HG02885 (cell line): ENCODE data around the gene ABHD11.
"Not testable (repeated sequence)": the region's sequence is repeated elsewhere in the genome, so short reads cannot be mapped to it uniquely, and the experiment has no call there.

ENCODE experiments used
- ATAC-seq: cut with Tn5 transposase; IDR thresholded peaks from one replicate; pipeline ENCODE4 v1.9.1; 2021; ENCODE audit warnings: mild to moderate bottlenecking; ENCODE audit not compliant: unreplicated experiment, poor library complexity

ABHD11 gene

GRCh38 chr7:73722182-73722581 is 16.4 kb downstream of the ABHD11 start:
- ATAC-seq: not testable (repeated sequence)

DNA sequence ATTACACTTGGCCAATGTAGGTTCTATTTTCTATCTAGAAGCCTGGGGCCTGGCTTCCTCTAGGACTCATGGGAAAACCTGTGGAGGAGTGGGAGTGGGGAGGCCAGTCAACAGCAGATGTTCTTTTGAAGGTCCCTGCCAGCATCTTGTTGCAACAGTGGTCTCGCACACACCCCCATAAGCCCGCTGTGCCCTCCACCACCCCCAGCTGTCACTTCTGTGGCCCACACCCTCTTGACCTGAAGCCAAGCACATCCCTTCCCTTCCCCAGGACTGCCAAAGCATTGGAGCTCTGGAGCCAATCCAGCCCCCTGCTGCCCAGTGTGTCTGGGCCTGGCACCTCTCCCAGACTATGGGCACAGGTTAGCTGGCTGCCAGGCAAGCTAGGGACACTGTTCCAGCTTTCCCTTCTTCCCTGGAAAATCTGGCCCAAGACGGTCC is 17.2 kb downstream of the ABHD11 start:
- ATAC-seq: no peak

GRCh38 chr7:73720443-73720842 is 18.2 kb downstream of the ABHD11 start:
- not testable (repeated sequence) for ATAC-seq

- no peak for ATAC-seq
Observed at GRCh38 chr7:73719806-73720169, 18.8 kb downstream of the ABHD11 start.

DNA sequence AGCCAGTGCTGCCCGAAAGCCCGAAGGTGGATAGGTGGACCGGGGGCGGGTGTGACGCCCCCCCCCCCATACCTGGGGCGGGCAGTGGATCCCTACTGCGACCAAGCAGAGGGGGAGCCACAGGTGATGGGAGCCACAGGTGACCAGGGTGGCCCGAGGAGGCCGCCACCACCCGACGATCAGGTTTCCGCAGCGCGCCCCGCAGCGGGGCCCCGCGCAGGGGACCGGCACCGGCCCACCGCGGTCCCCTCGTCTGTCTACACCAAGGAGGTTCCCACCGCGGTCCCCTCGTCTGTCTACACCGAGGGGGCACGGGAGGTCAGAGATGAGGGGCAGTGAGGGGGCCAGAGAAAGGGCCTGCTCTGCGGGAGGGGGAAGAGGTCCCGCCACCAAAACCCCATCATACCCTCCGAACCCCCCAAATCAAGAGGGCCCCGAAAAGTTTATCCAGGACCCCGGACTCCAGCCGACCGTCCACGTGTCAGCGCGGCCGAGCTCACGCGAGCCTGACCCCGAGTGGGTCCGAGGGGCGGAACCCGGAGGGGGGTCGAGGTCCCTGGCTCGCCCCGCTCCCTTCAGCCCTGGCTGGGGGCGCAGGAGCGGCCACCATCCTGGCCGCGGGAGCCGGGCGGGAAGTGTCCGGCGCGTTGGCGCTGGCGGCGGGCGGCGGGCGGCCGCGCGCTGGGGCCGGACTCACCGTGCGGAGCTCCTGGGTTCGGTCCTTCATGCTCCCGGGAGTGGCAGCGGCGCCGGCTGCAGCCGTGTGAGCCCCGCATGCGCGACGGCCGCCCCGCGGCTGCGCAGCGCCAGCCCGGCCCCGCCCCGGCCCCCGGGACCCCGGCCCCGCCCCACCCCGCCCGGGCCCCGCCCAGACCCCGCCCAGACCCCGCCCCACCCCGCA is 19.4 kb downstream of the ABHD11 start, which contains the start of gene STX1A:
Gene STX1A (minus strand): TSS at position 765 of the 901 bp plus-strand sequence. CDS start 38 bp downstream, at position 727.
- peak; percentile 75 for ATAC-seq

GRCh38 chr7:73718438-73718881 is 20.1 kb downstream of the ABHD11 start:
- no peak for ATAC-seq

GRCh38 chr7:73717991-73718405 is 20.6 kb downstream of the ABHD11 start:
- no peak for ATAC-seq

DNA sequence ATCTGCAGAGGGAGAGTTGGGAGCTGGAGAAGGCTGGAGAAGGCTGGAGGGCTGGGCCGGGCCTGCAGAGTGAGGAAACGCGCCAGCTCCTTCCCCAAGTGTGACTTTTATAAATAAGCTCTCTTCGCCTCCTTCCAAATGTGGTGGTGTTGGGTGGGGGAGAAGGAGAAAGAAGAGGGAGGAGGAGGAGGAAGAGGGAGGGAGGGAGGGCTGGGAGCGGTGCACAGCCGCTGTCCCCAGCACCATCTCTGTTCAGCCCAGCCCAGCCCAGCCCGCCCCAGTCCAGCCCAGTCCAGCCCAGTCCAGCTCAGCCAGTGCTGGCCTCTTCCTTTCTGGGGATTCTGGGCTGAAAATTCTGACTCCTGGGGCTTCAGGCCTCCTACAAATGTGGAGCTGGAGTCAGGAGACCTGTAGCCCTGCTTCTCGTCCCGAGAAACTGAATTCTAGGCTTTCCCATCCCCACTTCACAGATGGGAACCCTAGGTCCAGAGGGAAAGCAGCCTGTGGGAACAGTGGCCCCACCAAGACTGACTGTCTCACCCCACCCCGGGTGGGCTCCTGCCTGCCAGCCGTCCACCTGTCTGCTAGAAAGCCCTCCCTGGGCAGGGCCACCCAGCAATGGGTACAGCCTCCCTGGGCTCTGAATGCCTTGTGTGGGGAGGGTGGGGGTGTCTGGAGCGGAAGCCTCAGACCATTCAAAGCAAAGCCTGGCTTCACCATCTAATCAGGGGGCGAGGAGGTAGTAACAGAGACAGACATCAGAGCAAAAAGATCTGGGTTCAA is 21.4 kb downstream of the ABHD11 start:
- no peak for ATAC-seq

DNA sequence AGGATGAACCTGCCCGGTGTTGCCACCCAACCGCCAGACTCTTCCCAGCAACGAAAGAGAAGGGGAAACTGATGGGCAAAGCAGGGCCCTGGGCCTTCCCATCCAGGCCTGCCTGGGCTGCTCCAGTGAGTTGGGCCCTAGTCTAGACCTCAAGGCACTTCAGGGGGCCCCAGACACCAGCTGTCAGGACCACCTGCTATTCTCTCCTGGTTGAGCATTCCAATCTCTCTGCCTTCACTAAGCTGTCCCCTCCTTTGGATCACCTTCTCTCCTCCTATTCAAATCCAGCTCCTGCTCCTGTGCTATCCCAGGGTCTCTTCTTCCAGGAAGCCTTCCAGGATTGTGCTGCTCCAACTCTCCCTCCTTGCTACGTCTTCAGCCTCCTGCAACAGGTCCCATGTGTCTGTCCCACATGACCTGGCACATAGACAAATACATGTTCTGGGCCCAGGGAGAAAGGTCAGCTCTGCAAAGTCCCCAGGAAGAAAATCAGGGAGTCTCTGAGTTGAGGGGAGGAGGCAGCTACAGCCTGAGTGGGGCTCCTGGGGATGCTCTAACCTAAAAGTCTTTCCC is 22.2 kb downstream of the ABHD11 start:
- no peak for ATAC-seq

GRCh38 chr7:73715648-73716317 is 22.8 kb downstream of the ABHD11 start:
- no peak for ATAC-seq

GRCh38 chr7:73713319-73713718 is 25.3 kb downstream of the ABHD11 start:
- ATAC-seq: not testable (repeated sequence)

DNA sequence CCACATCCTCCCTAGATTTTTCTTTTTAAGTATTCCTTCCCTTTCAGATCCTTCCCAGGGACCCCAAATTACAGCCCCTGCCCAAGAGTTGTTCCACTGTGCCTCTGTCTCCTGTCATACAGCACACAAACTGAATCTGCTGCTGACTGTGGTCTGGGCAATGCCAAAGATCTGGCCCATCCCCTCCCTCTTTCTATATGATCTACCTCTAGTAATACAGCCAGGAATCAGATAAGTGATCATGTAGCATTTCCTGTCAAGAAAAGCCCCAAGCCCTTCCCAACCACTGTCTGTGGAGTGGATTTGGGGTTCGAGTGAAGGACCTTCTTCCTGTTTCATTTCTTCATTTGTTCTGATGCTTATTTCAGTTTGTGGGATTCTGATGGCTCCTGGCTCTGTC is 25.8 kb downstream of the ABHD11 start:
- no peak for ATAC-seq

GRCh38 chr7:73708961-73709549 is 29.5 kb downstream of the ABHD11 start:
- no peak for ATAC-seq

GRCh38 chr7:73707045-73707631 is 31.5 kb downstream of the ABHD11 start:
- no peak for ATAC-seq

- no peak for ATAC-seq
Observed at GRCh38 chr7:73706126-73707044, 32.2 kb downstream of the ABHD11 start.

GRCh38 chr7:73705551-73705920 is 33.1 kb downstream of the ABHD11 start:
- ATAC-seq: no peak

DNA sequence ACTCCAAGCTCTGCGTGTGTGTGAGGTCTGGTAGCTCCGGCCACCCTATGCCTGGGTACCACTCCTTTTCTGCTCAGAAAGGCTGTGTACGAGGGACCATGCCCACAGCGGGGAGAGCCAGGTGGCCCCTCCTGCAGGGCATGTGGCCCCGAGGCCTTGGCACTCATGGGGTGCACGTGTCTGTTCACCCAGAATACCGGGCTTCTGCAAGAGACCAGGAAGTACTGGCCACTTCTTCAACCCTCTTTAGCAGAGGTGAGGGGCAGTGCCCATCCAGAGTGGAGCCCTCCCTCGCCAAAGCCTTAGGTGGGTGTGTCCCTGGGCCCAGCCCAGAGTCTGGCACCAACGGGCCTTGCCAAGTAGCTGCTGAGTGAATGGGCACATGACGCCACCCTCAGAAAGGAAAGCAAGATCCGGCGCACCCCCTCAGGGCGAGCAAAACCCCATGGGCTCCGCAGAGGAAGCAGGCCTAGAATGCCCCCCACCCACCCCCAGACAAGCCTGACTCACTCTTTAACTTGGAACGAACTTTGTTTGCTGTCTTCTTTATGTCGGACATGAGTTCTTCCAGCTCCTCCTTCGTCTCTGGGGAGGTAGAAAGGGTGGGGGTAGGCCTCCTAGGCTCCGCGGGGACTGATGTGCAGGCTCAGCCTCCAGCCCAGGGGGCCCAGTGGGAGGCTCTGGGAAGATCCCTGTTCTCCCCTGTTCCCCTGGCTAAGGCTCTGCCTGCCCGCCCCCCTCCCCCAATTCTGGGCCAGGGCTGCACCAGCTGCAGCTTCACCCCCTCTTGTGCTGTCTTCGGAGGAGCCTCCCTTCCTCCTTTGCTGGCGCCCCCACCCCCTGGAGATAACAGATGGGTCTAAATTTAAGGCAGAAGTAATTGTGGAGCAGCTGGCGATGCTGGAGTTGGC is 33.7 kb downstream of the ABHD11 start:
- ATAC-seq: no peak
